GM19438 (cell line): Measurements from ENCODE around the gene ACSL4.

Source experiments
- ATAC-seq: cut with Tn5 transposase; IDR thresholded peaks from one replicate; pipeline ENCODE4 v1.9.1; 2021; ENCODE audit warnings: low read depth; ENCODE audit not compliant: unreplicated experiment

Gene ACSL4

DNA sequence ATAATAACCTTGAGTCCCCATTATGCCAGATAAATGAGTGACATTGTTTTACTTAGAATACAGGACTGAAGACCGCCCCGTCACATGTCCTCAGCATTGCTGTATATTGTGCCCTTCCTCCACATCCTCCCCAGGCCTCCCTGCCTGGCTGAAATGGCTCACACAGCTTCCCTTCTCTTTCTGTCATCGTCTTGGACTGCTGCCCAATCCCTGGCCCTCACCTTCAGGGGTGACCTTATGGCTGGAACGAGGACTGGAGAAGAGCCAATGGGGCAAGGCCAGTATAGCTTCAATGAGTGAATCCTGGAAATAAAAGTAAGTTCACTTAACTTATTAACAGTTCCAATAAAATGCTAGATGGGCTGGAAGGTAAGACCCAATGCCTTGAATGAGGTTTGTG, 110.8 kb downstream of the ACSL4 start:
- no peak for ATAC-seq

DNA sequence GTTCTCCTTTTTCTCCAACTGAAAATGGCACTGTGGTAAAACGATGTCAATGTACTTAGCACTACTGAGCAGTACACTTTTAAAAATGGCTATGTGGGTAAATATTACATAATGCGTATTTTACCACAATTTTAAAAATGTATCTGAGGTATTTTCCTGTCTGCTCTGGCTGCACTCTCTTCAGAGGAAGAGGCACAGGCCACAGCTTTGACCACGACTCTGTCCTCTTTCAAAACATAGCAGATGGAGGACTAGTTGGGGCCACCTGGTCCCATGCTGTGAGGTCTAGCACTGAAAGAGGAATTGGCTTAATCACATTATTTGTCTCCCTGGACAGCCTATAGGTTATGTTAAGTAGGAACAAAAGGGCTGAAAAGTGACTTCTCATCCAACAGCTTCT, 113.3 kb downstream of the ACSL4 start:
- ATAC-seq: no peak

DNA sequence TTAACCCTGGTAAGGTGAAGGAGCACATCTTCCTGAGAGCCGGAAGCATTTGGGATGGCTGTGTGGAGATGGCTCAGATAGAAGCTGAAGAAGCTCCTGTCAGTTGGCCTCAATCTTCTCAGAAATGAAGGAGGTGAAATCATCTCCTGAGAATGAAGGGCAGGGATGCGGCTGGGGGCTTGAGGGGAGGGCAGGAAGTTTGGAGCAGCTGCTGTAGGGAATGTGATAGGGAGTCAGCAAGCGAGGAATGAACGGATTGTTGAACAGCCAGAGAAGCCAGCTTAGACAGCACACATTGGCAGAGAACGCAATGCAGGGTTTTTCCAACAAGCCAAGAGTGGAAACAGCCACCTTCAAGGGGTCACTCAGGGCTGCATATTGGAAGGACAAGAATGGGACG, 118.1 kb downstream of the ACSL4 start:
- ATAC-seq: no peak

- no peak for ATAC-seq
Measured at GRCh38 chrX:109601486-109601885, 131.6 kb downstream of the ACSL4 start.

DNA sequence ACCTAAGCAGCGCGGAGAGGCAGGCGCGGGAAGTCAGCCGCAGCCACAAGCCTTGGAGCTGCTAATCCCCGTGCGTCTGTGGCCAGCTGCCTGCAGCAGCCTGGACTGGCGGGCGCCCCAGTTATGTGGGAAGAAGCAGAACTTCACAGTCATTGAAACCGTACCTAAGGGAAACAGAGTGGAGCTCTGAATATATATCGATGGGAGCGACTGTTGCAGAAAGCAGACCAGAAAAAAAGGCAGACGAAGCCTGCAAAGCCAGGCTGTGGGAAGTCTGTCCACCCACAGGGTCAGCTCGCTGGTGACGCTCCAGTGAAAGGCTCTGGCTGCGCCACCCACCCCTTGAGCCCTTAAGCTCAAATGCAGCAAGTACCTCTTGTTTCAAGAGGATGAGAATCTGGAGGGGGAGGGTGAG, 132.8 kb downstream of the ACSL4 start:
- no peak for ATAC-seq

- no peak for ATAC-seq
Measured at GRCh38 chrX:109596015-109596414, 137.0 kb downstream of the ACSL4 start.
